ENCODE measurements around the gene RBM33. TPM values are rescaled to one million over a fixed set of nuclear protein-coding genes. Genes with fewer than 3 reads are reported as not detected.

RBM33 gene
- total and polyA plus RNA-seq, 8 donors = 14.6 to 40.1 (median 32.7) TPM

DNA sequence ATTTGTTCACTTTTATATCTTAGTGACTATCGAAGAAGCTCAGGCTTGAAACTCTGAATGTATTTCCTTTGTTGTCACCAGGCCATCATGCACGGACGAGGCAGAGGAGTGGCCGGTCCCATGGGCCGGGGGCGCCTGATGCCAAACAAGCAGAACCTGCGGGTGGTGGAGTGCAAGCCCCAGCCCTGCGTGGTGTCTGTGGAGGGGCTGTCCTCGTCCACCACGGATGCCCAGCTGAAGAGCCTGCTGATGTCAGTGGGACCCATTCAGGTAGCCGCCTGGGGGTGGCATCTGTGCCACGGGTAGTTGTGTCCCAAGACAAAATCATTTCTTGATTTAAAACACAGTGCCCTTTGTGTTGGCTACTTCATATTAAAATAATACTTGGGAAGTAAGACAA is 121.9 kb downstream of the RBM33 start:
- no peak for TF ChIP-seq CTCF (IDR thresholded peaks at IDR 0.05)
- intact Hi-C loops (cut with DNase I) = loop anchor here in 2 of 3 donors (10.0 kb wide), 2 partner anchors 352 to 382 kb away; no protein-coding TSS in a partner anchor
- Histone ChIP-seq H3K4me3 (no peak overlapping the region), H3K27ac (no peak overlapping the region), H3K36me3 (peaks cover 7 to 66% (median 27%) of the 10 kb centered on the region in 3 donors), H3K27me3 (no peaks in the 10 kb centered on the region), H3K4me1 (no peaks in the 10 kb centered on the region), H3K9me3 (no peaks in the 10 kb centered on the region)
- WGBS, 2 donors = 84 to 89% methylated on average over 12 of the region's 12 CpGs
- no peak for DNase-seq
- no peak for ATAC-seq
- FAIRE-seq = no peak

GRCh38 chr7:155766966-155767916 is 122.8 kb downstream of the RBM33 start:
- H3K36me3 ChIP-seq = peaks cover 7 to 68% (median 27%) of the 10 kb centered on the region in 3 donors
- ATAC-seq = no peak
- H3K4me1 ChIP-seq = no peaks in the 10 kb centered on the region
- no peak overlapping the region for H3K4me3 ChIP-seq
- H3K27me3 ChIP-seq = no peaks in the 10 kb centered on the region
- no peak for FAIRE-seq
- DNase-seq = no peak
- 85 to 89% methylated on average over 12 of the region's 12 CpGs for WGBS, 2 donors
- H3K9me3 ChIP-seq = no peaks in the 10 kb centered on the region
- TF ChIP-seq CTCF (IDR thresholded peaks at IDR 0.05) = no peak
- no peak overlapping the region for H3K27ac ChIP-seq
- intact Hi-C loops (cut with DNase I) = loop anchor here in 2 of 3 donors (10.0 kb wide), 2 partner anchors 352 to 382 kb away; no protein-coding TSS in a partner anchor

GRCh38 chr7:155769701-155770100 is 125.2 kb downstream of the RBM33 start:
- intact Hi-C loops (cut with DNase I) = loop anchor here in 2 of 3 donors (10.0 kb wide), 2 partner anchors 355 to 385 kb away; no protein-coding TSS in a partner anchor
- Histone ChIP-seq H3K27me3 (no peaks in the 10 kb centered on the region), H3K27ac (no peak overlapping the region), H3K9me3 (no peaks in the 10 kb centered on the region), H3K4me1 (no peaks in the 10 kb centered on the region), H3K36me3 (peaks cover 7 to 75% (median 28%) of the 10 kb centered on the region in 3 donors), H3K4me3 (no peak overlapping the region)
- 81 to 85% methylated on average over 6 of the region's 6 CpGs for WGBS, 2 donors
- peak in 2 of 4 donors; percentile 14 to 15 for ATAC-seq
- TF ChIP-seq CTCF (IDR thresholded peaks at IDR 0.05) = no peak
- no peak for FAIRE-seq
- no peak for DNase-seq

GRCh38 chr7:155770241-155770640 is 125.8 kb downstream of the RBM33 start:
- no peaks in the 10 kb centered on the region for H3K4me1 ChIP-seq
- DNase-seq = no peak
- H3K4me3 ChIP-seq = no peak overlapping the region
- H3K27ac ChIP-seq = no peak overlapping the region
- FAIRE-seq = no peak
- no peak for ATAC-seq
- peaks cover 7 to 75% (median 34%) of the 10 kb centered on the region in 3 donors for H3K36me3 ChIP-seq
- WGBS, 2 donors = 93% methylated on average over 6 of the region's 6 CpGs
- H3K9me3 ChIP-seq = no peaks in the 10 kb centered on the region
- intact Hi-C loops (cut with DNase I) = no loop called here
- no peaks in the 10 kb centered on the region for H3K27me3 ChIP-seq
- TF ChIP-seq CTCF (IDR thresholded peaks at IDR 0.05) = no peak

All from pancreas (tissue), 10 donors.